ENCODE measurements around the gene ZMAT5.

Gene ZMAT5

GRCh38 chr22:29689880-29690213 lies 77.0 kb downstream of the ZMAT5 start:
- Histone ChIP-seq H3K9me3 (ENCODE audit: low read length) (no peaks in the 10 kb centered on the region), H3K36me3 (ENCODE audit: insufficient read depth, low read length) (peaks cover 8% of the 10 kb centered on the region), H3K4me3 (ENCODE audit: low read length) (no peak overlapping the region), H3K4me1 (ENCODE audit: insufficient read depth, low read length) (peaks cover 9% of the 10 kb centered on the region), H3K27me3 (ENCODE audit: insufficient read depth, low read length) (no peaks in the 10 kb centered on the region), H2AFZ (ENCODE audit: low read depth, low read length) (no peak overlapping the region)

DNA sequence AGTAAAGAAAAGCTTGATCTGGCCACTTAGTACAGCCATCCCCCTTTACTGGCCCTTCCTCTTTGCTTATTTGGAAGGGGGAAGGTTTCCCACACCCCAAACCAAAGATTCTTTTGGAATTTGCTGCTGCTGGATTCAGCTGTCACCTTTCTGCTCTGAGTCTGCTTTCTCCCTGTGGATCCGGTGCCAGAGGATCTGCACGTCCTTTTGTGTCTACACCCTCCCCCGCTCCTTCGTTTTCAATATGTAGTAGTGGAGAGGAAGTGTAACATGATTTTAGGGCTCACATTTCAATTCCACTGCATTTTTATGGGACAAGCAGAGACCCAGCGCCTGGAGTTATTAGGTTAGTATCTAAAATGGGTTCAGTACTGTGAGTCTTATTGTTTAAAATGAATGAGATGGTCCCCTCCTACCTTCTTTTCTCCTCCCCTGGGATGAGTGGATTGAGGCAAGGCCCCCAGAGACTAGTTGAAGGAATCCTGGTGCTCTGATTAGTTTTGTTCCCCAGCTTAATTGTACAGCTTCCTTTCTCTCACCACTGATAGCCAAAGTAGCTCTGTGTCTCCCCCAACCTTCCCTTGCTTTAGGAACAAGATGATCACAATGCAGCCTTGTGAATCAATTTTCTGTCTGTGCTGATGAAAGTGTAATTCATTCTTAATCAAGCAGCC lies 77.5 kb downstream of the ZMAT5 start:
- no peaks in the 10 kb centered on the region for H3K9me3 ChIP-seq (ENCODE audit: low read length)
- peaks cover 9% of the 10 kb centered on the region for H3K4me1 ChIP-seq (ENCODE audit: insufficient read depth, low read length)
- no peaks in the 10 kb centered on the region for H3K27me3 ChIP-seq (ENCODE audit: insufficient read depth, low read length)
- no peak overlapping the region for H3K4me3 ChIP-seq (ENCODE audit: low read length)
- H2AFZ ChIP-seq (ENCODE audit: low read depth, low read length): no peak overlapping the region
- peaks cover 8% of the 10 kb centered on the region for H3K36me3 ChIP-seq (ENCODE audit: insufficient read depth, low read length)

DNA sequence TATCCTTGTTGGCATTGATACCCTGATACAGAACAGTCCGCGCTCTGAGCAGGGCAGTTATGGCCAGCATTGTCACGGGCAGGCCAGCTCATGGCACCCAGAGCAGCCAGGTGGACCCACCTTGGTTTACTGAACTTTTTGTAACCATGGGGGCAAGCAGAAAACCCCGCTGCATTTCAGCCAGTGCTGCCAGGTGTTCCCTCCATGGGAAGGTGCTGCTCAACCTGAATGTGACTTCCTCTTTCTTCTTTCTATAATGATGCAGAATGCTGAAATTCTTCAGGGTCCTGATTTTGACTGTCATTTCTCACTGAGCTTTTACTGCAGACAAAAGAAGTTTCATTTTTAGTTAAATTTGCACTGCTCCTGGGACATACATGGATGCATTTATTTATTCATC lies 82.6 kb downstream of the ZMAT5 start:
- peaks cover 3% of the 10 kb centered on the region for H3K4me1 ChIP-seq (ENCODE audit: insufficient read depth, low read length)
- no peak overlapping the region for H2AFZ ChIP-seq (ENCODE audit: low read depth, low read length)
- no peaks in the 10 kb centered on the region for H3K9me3 ChIP-seq (ENCODE audit: low read length)
- H3K36me3 ChIP-seq (ENCODE audit: insufficient read depth, low read length): peaks cover 22% of the 10 kb centered on the region
- no peaks in the 10 kb centered on the region for H3K27me3 ChIP-seq (ENCODE audit: insufficient read depth, low read length)
- no peak overlapping the region for H3K4me3 ChIP-seq (ENCODE audit: low read length)

DNA sequence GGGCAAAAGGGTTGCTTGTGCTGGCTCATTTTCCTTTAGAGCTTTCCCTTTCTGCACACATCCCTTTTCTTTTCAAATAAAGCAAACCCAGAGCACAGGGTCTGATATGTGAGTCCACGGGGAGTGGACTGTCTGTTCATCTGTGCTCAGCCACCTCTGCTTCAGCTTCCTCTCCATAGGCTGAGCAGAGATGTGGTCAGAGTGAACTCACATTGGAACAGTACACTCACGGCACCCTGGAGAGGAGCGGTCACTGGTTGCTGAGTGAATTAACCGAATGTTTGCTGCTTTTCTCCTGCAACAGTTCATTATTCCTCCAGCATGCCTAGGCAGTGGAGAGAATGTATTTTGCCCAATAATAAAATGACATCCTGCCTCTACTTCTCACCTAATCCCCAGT lies 83.3 kb downstream of the ZMAT5 start:
- peaks cover 29% of the 10 kb centered on the region for H3K36me3 ChIP-seq (ENCODE audit: insufficient read depth, low read length)
- no peak overlapping the region for H2AFZ ChIP-seq (ENCODE audit: low read depth, low read length)
- H3K9me3 ChIP-seq (ENCODE audit: low read length): no peaks in the 10 kb centered on the region
- H3K4me1 ChIP-seq (ENCODE audit: insufficient read depth, low read length): no peaks in the 10 kb centered on the region
- no peak overlapping the region for H3K4me3 ChIP-seq (ENCODE audit: low read length)
- no peaks in the 10 kb centered on the region for H3K27me3 ChIP-seq (ENCODE audit: insufficient read depth, low read length)
